Neuronal stem cell (in vitro differentiated cells): Measurements from ENCODE around the gene TMEM14C.
A peak's percentile ranks its signal among the peaks of the same experiment; 100 is the strongest.

Experiments used
- DNase-seq: peaks from one replicate; pipeline ENCODE4 v3.0.0-alpha.2; 2013; ENCODE audit warnings: low spot score
- H2AFZ ChIP-seq: one replicate; pipeline ENCODE4 v1.6.1; 2013; ENCODE audit warnings: mild to moderate bottlenecking, low read length, inconsistent platforms
- H2AK5ac ChIP-seq: 2 replicates; pipeline ENCODE4 v1.6.1; 2013; ENCODE audit warnings: low read depth, mild to moderate bottlenecking, inconsistent platforms, low read length, moderate library complexity, mixed read lengths
- H2BK120ac ChIP-seq: 2 replicates; pipeline ENCODE4 v1.6.1; 2013; ENCODE audit warnings: low read depth, mild to moderate bottlenecking, inconsistent platforms, low read length, moderate library complexity, mixed read lengths
- H2BK12ac ChIP-seq: one replicate; pipeline ENCODE4 v1.6.1; 2013; ENCODE audit warnings: low read length, inconsistent platforms
- H2BK15ac ChIP-seq: 2 replicates; pipeline ENCODE4 v1.6.1; 2013; ENCODE audit warnings: mild to moderate bottlenecking, low read length, inconsistent platforms, mixed read lengths
- H2BK5ac ChIP-seq: one replicate; pipeline ENCODE4 v1.6.1; 2013; ENCODE audit warnings: inconsistent platforms, mild to moderate bottlenecking, low read length, moderate library complexity
- H3K14ac ChIP-seq: one replicate; pipeline ENCODE4 v1.6.1; 2013; ENCODE audit warnings: low read length, inconsistent platforms
- H3K18ac ChIP-seq: 2 replicates; pipeline ENCODE4 v1.6.1; 2013; ENCODE audit warnings: low read length, inconsistent platforms
- H3K23ac ChIP-seq: 2 replicates; pipeline ENCODE4 v1.6.1; 2013; ENCODE audit warnings: low read depth, mild to moderate bottlenecking, mixed read lengths, low read length, inconsistent platforms; ENCODE audit not compliant: poor library complexity
- H3K27ac ChIP-seq: replicated peaks from 3 replicates; pipeline ENCODE4 v1.5.1; 2013; ENCODE audit warnings: low read length, inconsistent platforms
- H3K27me3 ChIP-seq, 3 experiments: 2 replicates each; pipeline ENCODE4 v1.6.1; 2013; ENCODE audit warnings: low read length in 3 of 3, mild to moderate bottlenecking in 2 of 3, inconsistent platforms in 1 of 3, low read depth in 1 of 3, mixed read lengths in 1 of 3, moderate library complexity in 1 of 3; ENCODE audit not compliant: control insufficient read depth in 3 of 3, insufficient read depth in 3 of 3
- H3K36me3 ChIP-seq, 2 donors: replicated peaks in 1 of 2; 2 replicates each; pipeline ENCODE4 v1.6.1; 2013; ENCODE audit warnings: low read length in 2 of 2; ENCODE audit not compliant: control insufficient read depth in 2 of 2, insufficient read depth in 2 of 2
- H3K4ac ChIP-seq: 2 replicates; pipeline ENCODE4 v1.6.1; 2013; ENCODE audit warnings: inconsistent platforms, mild to moderate bottlenecking, low read length, moderate library complexity
- H3K4me1 ChIP-seq, 2 donors: 1 replicate in 1 of 2; 2 replicates in 1 of 2; pipeline ENCODE4 v1.6.1; 2013; ENCODE audit warnings: low read length in 2 of 2, low read depth in 1 of 2; ENCODE audit not compliant: control insufficient read depth in 2 of 2, insufficient read depth in 1 of 2
- H3K4me2 ChIP-seq: one replicate; pipeline ENCODE4 v1.6.1; 2013; ENCODE audit warnings: mild to moderate bottlenecking, low read length, inconsistent platforms; ENCODE audit not compliant: insufficient read depth, poor library complexity, severe bottlenecking
- H3K4me3 ChIP-seq, 2 donors: 2 replicates each; pipeline ENCODE4 v1.5.1; 2013; ENCODE audit warnings: low read length in 2 of 2, mild to moderate bottlenecking in 2 of 2, inconsistent platforms in 1 of 2, moderate library complexity in 1 of 2
- H3K79me1 ChIP-seq: one replicate; pipeline ENCODE4 v1.6.1; 2013; ENCODE audit warnings: low read depth, mild to moderate bottlenecking, inconsistent platforms, low read length, moderate library complexity
- H3K9ac ChIP-seq: one replicate; pipeline ENCODE4 v1.6.1; 2013; ENCODE audit warnings: mild to moderate bottlenecking, low read depth, low read length, inconsistent platforms; ENCODE audit not compliant: poor library complexity
- H3K9me3 ChIP-seq, 2 donors: replicated peaks in 1 of 2; 2 replicates each; pipeline versions ENCODE3 to v1.6.1; 2013; ENCODE audit warnings: low read length in 2 of 2, mild to moderate bottlenecking in 2 of 2, inconsistent platforms in 1 of 2, low read depth in 1 of 2, mixed read lengths in 1 of 2, moderate library complexity in 1 of 2; ENCODE audit not compliant: control insufficient read depth in 2 of 2, insufficient read depth in 1 of 2
- H4K8ac ChIP-seq: one replicate; pipeline ENCODE4 v1.6.1; 2013; ENCODE audit warnings: low read depth, mild to moderate bottlenecking, inconsistent platforms, low read length, moderate library complexity
- H4K91ac ChIP-seq: one replicate; pipeline ENCODE4 v1.6.1; 2013; ENCODE audit warnings: low read length, low read depth, mild to moderate bottlenecking, inconsistent platforms; ENCODE audit not compliant: poor library complexity
- WGBS, 2 donors: extraction: QIAGEN DNeasy Blood & Tissue Kit; methylation state at CpG; one replicate each; pipeline ENCODE4 v1.1.7; 2013; ENCODE audit warnings: missing lambda C conversion rate in 2 of 2, mixed read lengths in 1 of 2; ENCODE audit not compliant: insufficient read length in 2 of 2, insufficient replicate concordance in 1 of 2; ENCODE audit errors: extremely low coverage in 2 of 2; 5-methylcytosine and 5-hydroxymethylcytosine counted together

The TMEM14C gene

GRCh38 chr6:10759312-10759839 lies 36.5 kb downstream of the TMEM14C start:
- Histone ChIP-seq H2AK5ac (no peak overlapping the region), H2BK120ac (no peak overlapping the region), H4K8ac (no peak overlapping the region), H3K36me3 (peaks cover 15 to 76% of the 10 kb centered on the region in 2 donors), H2BK5ac (no peak overlapping the region), H2BK12ac (no peak overlapping the region), H3K9ac (no peak overlapping the region), H3K27me3 (no peaks in the 10 kb centered on the region), H3K79me1 (no peaks in the 10 kb centered on the region), H3K18ac (no peak overlapping the region), H2BK15ac (no peak overlapping the region), H3K14ac (no peak overlapping the region), H2AFZ (no peak overlapping the region), H3K4me1 (no peaks in the 10 kb centered on the region), H3K9me3 (no peaks in the 10 kb centered on the region), H3K4ac (no peak overlapping the region), H3K4me2 (no peak overlapping the region), H3K23ac (no peak overlapping the region), H4K91ac (no peak overlapping the region), H3K4me3 (no peak overlapping the region), H3K27ac (no peak overlapping the region)
- DNase-seq = peak; percentile 21
- no CpG with 5 or more reads among the region's 3 CpGs for WGBS, 2 donors

GRCh38 chr6:10759884-10760329 lies 37.0 kb downstream of the TMEM14C start:
- no peak overlapping the region for H2BK120ac ChIP-seq
- H3K27ac ChIP-seq = no peak overlapping the region
- no peak overlapping the region for H2BK5ac ChIP-seq
- H2BK15ac ChIP-seq = no peak overlapping the region
- no peak overlapping the region for H3K14ac ChIP-seq
- H3K9ac ChIP-seq = no peak overlapping the region
- H2AFZ ChIP-seq = no peak overlapping the region
- H3K4me3 ChIP-seq = no peak overlapping the region
- H3K4ac ChIP-seq = no peak overlapping the region
- no peak overlapping the region for H3K23ac ChIP-seq
- no peak overlapping the region for H3K18ac ChIP-seq
- H3K79me1 ChIP-seq = no peaks in the 10 kb centered on the region
- H3K27me3 ChIP-seq = no peaks in the 10 kb centered on the region
- no peak overlapping the region for H2BK12ac ChIP-seq
- WGBS, 2 donors = no CpG with 5 or more reads among the region's 6 CpGs
- no peaks in the 10 kb centered on the region for H3K4me1 ChIP-seq
- no peak overlapping the region for H2AK5ac ChIP-seq
- H3K36me3 ChIP-seq = peaks cover 10 to 71% of the 10 kb centered on the region in 2 donors
- H3K9me3 ChIP-seq = no peaks in the 10 kb centered on the region
- no peak overlapping the region for H4K91ac ChIP-seq
- no peak for DNase-seq
- no peak overlapping the region for H3K4me2 ChIP-seq
- H4K8ac ChIP-seq = no peak overlapping the region

GRCh38 chr6:10763006-10763405 lies 40.1 kb downstream of the TMEM14C start:
- no peaks in the 10 kb centered on the region for H3K4me1 ChIP-seq
- H3K9me3 ChIP-seq = no peaks in the 10 kb centered on the region
- H3K36me3 ChIP-seq = peaks cover 7 to 49% of the 10 kb centered on the region in 2 donors
- no CpG with 5 or more reads among the region's 2 CpGs for WGBS, 2 donors
- H3K4me3 ChIP-seq = no peak overlapping the region
- H3K9ac ChIP-seq = no peak overlapping the region
- no peak overlapping the region for H2BK12ac ChIP-seq
- no peak overlapping the region for H3K4ac ChIP-seq
- no peak overlapping the region for H4K8ac ChIP-seq
- H2AFZ ChIP-seq = no peak overlapping the region
- no peaks in the 10 kb centered on the region for H3K79me1 ChIP-seq
- H2AK5ac ChIP-seq = no peak overlapping the region
- no peak for DNase-seq
- H3K23ac ChIP-seq = no peak overlapping the region
- no peak overlapping the region for H2BK5ac ChIP-seq
- H3K27me3 ChIP-seq = no peaks in the 10 kb centered on the region
- H3K14ac ChIP-seq = no peak overlapping the region
- H4K91ac ChIP-seq = no peak overlapping the region
- no peak overlapping the region for H2BK15ac ChIP-seq
- no peak overlapping the region for H3K18ac ChIP-seq
- H3K4me2 ChIP-seq = no peak overlapping the region
- no peak overlapping the region for H3K27ac ChIP-seq
- H2BK120ac ChIP-seq = no peak overlapping the region

GRCh38 chr6:10769419-10769818 lies 46.5 kb downstream of the TMEM14C start:
- Histone ChIP-seq H3K79me1 (peaks cover 2% of the 10 kb centered on the region), H3K9ac (no peak overlapping the region), H3K27ac (no peak overlapping the region), H3K4me3 (no peak overlapping the region), H3K23ac (no peak overlapping the region), H2BK5ac (no peak overlapping the region), H3K14ac (no peak overlapping the region), H3K4ac (no peak overlapping the region), H3K4me2 (no peak overlapping the region), H3K9me3 (no peaks in the 10 kb centered on the region), H2AK5ac (no peak overlapping the region), H3K27me3 (no peaks in the 10 kb centered on the region), H4K91ac (no peak overlapping the region), H2BK120ac (no peak overlapping the region), H3K36me3 (peaks cover 13 to 51% of the 10 kb centered on the region in 2 donors), H2AFZ (no peak overlapping the region), H2BK12ac (no peak overlapping the region), H4K8ac (no peak overlapping the region), H2BK15ac (no peak overlapping the region), H3K18ac (no peak overlapping the region), H3K4me1 (no peaks in the 10 kb centered on the region)
- no CpG with 5 or more reads among the region's 3 CpGs for WGBS, 2 donors
- DNase-seq = no peak
